Esophagus squamous epithelium (tissue), 4 donors: ENCODE measurements around the gene TMOD1.

Source experiments
- POLR2A ChIP-seq, 4 donors: fragments of 450-650 bp; IDR thresholded peaks; one replicate each; pipeline ENCODE4 v1.6.1; 2017; ENCODE audit warnings: antibody characterized with exemption in 4 of 4, mild to moderate bottlenecking in 4 of 4, moderate library complexity in 3 of 4
- TF ChIP-seq, protein P1 (sequence below), 6 experiments: fragments of 450-650 bp in 4 of 6; fragments of 200-600 bp in 2 of 6; sonication (generic) in 2 of 6; IDR thresholded peaks; one replicate each; pipeline ENCODE4 v1.5.1; 2016 to 2019; ENCODE audit warnings: antibody characterized with exemption in 6 of 6, mild to moderate bottlenecking in 4 of 6, moderate library complexity in 4 of 6

DNA sequence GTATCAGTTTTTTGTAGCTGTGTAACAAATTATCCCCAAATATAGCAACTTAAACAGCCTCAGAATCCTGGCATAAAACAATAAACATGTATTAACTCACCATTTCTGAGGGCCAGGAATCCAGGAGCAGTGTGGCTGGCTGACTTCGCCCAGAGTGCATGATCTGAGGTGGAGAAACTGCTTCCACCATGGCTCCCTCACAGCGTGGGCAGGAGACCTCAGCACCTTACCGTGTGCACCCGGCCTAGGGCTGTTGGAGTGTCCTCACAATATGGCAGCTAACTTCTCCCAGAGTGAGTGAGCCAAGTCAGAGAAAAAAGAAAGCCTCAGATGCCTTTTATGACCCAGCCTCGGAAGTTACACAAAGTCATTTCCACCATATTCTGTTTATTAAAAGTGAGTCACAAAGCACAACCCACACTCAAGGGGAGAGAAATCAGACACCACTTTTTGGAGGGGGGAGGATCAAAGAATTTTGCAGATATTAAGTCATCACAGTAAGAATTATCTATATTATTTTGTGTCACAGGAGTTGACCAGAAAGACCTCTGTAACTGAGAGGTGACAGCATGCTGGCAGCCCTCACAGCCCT is 72.1 kb downstream of the TMOD1 start:
- TF ChIP-seq, protein P1, sequence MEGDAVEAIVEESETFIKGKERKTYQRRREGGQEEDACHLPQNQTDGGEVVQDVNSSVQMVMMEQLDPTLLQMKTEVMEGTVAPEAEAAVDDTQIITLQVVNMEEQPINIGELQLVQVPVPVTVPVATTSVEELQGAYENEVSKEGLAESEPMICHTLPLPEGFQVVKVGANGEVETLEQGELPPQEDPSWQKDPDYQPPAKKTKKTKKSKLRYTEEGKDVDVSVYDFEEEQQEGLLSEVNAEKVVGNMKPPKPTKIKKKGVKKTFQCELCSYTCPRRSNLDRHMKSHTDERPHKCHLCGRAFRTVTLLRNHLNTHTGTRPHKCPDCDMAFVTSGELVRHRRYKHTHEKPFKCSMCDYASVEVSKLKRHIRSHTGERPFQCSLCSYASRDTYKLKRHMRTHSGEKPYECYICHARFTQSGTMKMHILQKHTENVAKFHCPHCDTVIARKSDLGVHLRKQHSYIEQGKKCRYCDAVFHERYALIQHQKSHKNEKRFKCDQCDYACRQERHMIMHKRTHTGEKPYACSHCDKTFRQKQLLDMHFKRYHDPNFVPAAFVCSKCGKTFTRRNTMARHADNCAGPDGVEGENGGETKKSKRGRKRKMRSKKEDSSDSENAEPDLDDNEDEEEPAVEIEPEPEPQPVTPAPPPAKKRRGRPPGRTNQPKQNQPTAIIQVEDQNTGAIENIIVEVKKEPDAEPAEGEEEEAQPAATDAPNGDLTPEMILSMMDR (IDR thresholded peaks at IDR 0.05): no peak
- TF ChIP-seq POLR2A (IDR thresholded peaks at IDR 0.05): no peak
